ENCODE data around the gene RTN4R.

The RTN4R gene

GRCh38 chr22:20243537-20244249, 24.4 kb downstream of the RTN4R start:
- in situ Hi-C loops (cut with MboI; ENCODE audit: low sequenced_read_pairs, unreplicated experiment) = no loop called here
- no peak for TF ChIP-seq CTCF (IDR thresholded peaks at IDR 0.05; ENCODE audit: borderline replicate concordance, control extremely low read depth, extremely low read depth, insufficient read depth, missing control alignments)
- peak; percentile 76 for DNase-seq (ENCODE audit: low spot score)

GRCh38 chr22:20243176-20243536, 25.0 kb downstream of the RTN4R start:
- TF ChIP-seq CTCF (IDR thresholded peaks at IDR 0.05; ENCODE audit: borderline replicate concordance, control extremely low read depth, extremely low read depth, insufficient read depth, missing control alignments) = no peak
- in situ Hi-C loops (cut with MboI; ENCODE audit: low sequenced_read_pairs, unreplicated experiment) = no loop called here

GRCh38 chr22:20242393-20243175, 25.5 kb downstream of the RTN4R start:
- in situ Hi-C loops (cut with MboI; ENCODE audit: low sequenced_read_pairs, unreplicated experiment) = no loop called here
- DNase-seq (ENCODE audit: low spot score) = no peak
- TF ChIP-seq CTCF (IDR thresholded peaks at IDR 0.05; ENCODE audit: borderline replicate concordance, control extremely low read depth, extremely low read depth, insufficient read depth, missing control alignments) = no peak

More at GRCh38 chr22:20243176-20243536, 25.0 kb downstream of the RTN4R start:
- no peak for DNase-seq (ENCODE audit: low spot score)

GRCh38 chr22:20241579-20242392, 26.3 kb downstream of the RTN4R start:
- no peak for DNase-seq (ENCODE audit: low spot score)
- TF ChIP-seq CTCF (IDR thresholded peaks at IDR 0.05; ENCODE audit: borderline replicate concordance, control extremely low read depth, extremely low read depth, insufficient read depth, missing control alignments) = no peak
- in situ Hi-C loops (cut with MboI; ENCODE audit: low sequenced_read_pairs, unreplicated experiment) = no loop called here

GRCh38 chr22:20240900-20241299, 27.2 kb downstream of the RTN4R start:
- in situ Hi-C loops (cut with MboI; ENCODE audit: low sequenced_read_pairs, unreplicated experiment) = no loop called here
- DNase-seq (ENCODE audit: low spot score) = no peak
- TF ChIP-seq CTCF (IDR thresholded peaks at IDR 0.05; ENCODE audit: borderline replicate concordance, control extremely low read depth, extremely low read depth, insufficient read depth, missing control alignments) = no peak

GRCh38 chr22:20240447-20240764, 27.7 kb downstream of the RTN4R start:
- no peak for TF ChIP-seq CTCF (IDR thresholded peaks at IDR 0.05; ENCODE audit: borderline replicate concordance, control extremely low read depth, extremely low read depth, insufficient read depth, missing control alignments)
- DNase-seq (ENCODE audit: low spot score) = no peak
- in situ Hi-C loops (cut with MboI; ENCODE audit: low sequenced_read_pairs, unreplicated experiment) = no loop called here

All from GM13976 (cell line).